Peyer's patch (tissue), 4 donors: ENCODE results near the gene UBASH3B.

ENCODE experiments used
- CTCF ChIP-seq, 6 experiments: fragments of 450-650 bp in 4 of 6; fragments of 200-600 bp in 2 of 6; sonication (generic) in 1 of 6; IDR thresholded peaks; one replicate each; pipeline ENCODE4 v1.5.1; 2017 to 2019; ENCODE audit warnings: antibody characterized with exemption in 6 of 6, mild to moderate bottlenecking in 3 of 6, moderate library complexity in 1 of 6
- POLR2A ChIP-seq, 2 donors: fragments of 450-650 bp; IDR thresholded peaks; one replicate each; pipeline ENCODE4 v1.5.1; 2017; ENCODE audit warnings: antibody characterized with exemption in 2 of 2, mild to moderate bottlenecking in 2 of 2, moderate library complexity in 2 of 2

- TF ChIP-seq CTCF (IDR thresholded peaks at IDR 0.05) (no peak), POLR2A (IDR thresholded peaks at IDR 0.05) (no peak)
Observed at GRCh38 chr11:122745111-122745510, 89.6 kb downstream of the UBASH3B start.
